Measurements from ENCODE around the gene ESYT1. TPM values are rescaled to one million over a fixed set of nuclear protein-coding genes. Genes with fewer than 3 reads are reported as not detected.

The ESYT1 gene
- total RNA-seq, 1 experiment from 2014 or later, result 111 TPM

DNA sequence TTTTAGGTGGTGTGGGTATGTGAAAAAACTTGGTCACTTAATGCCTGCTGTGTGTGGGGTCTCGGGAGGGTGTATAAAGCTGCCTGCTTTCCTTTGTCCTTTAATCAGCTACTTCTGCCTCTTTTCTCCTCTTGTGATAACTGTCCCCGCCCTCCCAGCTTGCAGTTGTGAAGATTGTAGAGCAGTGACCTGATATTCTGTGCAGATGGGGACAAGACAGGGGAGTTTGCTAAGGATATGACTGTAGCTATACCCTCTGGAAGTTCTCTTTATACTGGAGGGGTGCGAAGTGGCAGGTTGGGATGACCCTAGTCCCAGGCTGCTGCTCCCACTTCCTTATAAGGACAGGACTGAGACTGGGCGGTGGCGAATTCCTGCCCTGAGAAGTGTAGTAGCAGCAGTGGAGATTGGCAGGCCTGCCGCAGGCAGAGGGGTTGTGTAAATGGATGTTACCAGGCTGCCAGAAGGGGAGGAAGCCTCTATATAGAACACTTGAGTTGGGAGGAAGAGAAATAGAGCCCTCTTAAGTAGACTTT, 30.9 kb downstream of the ESYT1 start:
- peaks cover 3% of the 10 kb centered on the region; the same call in 1 of the 2 replicates for H3K79me2 ChIP-seq (ENCODE audit: insufficient read depth, low read length)
- H3K14ac ChIP-seq (ENCODE audit: insufficient read depth, low read length), result peak overlapping the region; percentile 92; the same call in 1 of the 2 replicates
- H4K8ac ChIP-seq (replicated peaks; ENCODE audit: insufficient read length, low read depth, low read length), result no peak overlapping the region
- no peak overlapping the region for H2BK120ac ChIP-seq (ENCODE audit: low read depth, low read length, poor library complexity, severe bottlenecking)
- H3K23me2 ChIP-seq (ENCODE audit: insufficient read length, low read depth, low read length, poor library complexity, severe bottlenecking), result peaks cover 15% of the 10 kb centered on the region
- DNase-seq, result peak; percentile 86
- no peak overlapping the region for H2BK5ac ChIP-seq (ENCODE audit: insufficient read length, low read length)
- H3K79me1 ChIP-seq (ENCODE audit: insufficient read depth, low read depth, low read length, poor library complexity, severe bottlenecking), result peaks cover 2% of the 10 kb centered on the region
- no peak overlapping the region; the same call in 1 of the 2 replicates for H3K4ac ChIP-seq (ENCODE audit: low read depth, low read length)
- H3K4me1 ChIP-seq (ENCODE audit: insufficient read depth, low read length), result peaks cover 5% of the 10 kb centered on the region; the same call in 1 of the 2 replicates
- H3K4me3 Mint-ChIP-seq, result peak overlapping the region; percentile 93 to 96
- TF ChIP-seq, protein P1, sequence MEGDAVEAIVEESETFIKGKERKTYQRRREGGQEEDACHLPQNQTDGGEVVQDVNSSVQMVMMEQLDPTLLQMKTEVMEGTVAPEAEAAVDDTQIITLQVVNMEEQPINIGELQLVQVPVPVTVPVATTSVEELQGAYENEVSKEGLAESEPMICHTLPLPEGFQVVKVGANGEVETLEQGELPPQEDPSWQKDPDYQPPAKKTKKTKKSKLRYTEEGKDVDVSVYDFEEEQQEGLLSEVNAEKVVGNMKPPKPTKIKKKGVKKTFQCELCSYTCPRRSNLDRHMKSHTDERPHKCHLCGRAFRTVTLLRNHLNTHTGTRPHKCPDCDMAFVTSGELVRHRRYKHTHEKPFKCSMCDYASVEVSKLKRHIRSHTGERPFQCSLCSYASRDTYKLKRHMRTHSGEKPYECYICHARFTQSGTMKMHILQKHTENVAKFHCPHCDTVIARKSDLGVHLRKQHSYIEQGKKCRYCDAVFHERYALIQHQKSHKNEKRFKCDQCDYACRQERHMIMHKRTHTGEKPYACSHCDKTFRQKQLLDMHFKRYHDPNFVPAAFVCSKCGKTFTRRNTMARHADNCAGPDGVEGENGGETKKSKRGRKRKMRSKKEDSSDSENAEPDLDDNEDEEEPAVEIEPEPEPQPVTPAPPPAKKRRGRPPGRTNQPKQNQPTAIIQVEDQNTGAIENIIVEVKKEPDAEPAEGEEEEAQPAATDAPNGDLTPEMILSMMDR (conservative IDR thresholded peaks at IDR 0.05), result no peak
- peaks cover 10% of the 10 kb centered on the region; the same call in 1 of the 2 replicates for H3K27me3 Mint-ChIP-seq (ENCODE audit: low read depth)
- H3T11ph ChIP-seq (ENCODE audit: low read length), result no peak overlapping the region
- peak overlapping the region; percentile 3 for H3K27ac ChIP-seq (ENCODE audit: insufficient read length, low read depth, low read length)
- H3K27ac Mint-ChIP-seq, result peak overlapping the region; percentile 96 to 98 (median 97)
- H3K18ac ChIP-seq (ENCODE audit: insufficient read length, low read depth, low read length), result peak overlapping the region; percentile 81
- no peak overlapping the region for H2AFZ ChIP-seq (ENCODE audit: low read length)
- peaks cover 0 to 4% of the 10 kb centered on the region in 2 experiments; a peak in 3 of 5 replicates for H3K9me3 Mint-ChIP-seq
- H2BK20ac ChIP-seq (ENCODE audit: low read depth, low read length, poor library complexity, severe bottlenecking), result no peak overlapping the region
- H3K36me3 Mint-ChIP-seq (ENCODE audit: insufficient read depth in 1 of 3, low read depth in 3 of 3), result peaks cover 64 to 76% (median 70%) of the 10 kb centered on the region in 3 experiments
- peak overlapping the region; percentile 98 for H3K9ac ChIP-seq (ENCODE audit: extremely low read depth, insufficient read length, low read length)
- no peaks in the 10 kb centered on the region for H4K20me1 ChIP-seq (ENCODE audit: control insufficient read depth, insufficient read depth, insufficient read length)
- H3K27me3 ChIP-seq (ENCODE audit: insufficient read depth, low read length), result no peaks in the 10 kb centered on the region
- no peak overlapping the region for H3K23ac ChIP-seq (ENCODE audit: insufficient read length, low read depth, low read length)
- no CpG with 5 or more reads among the region's 6 CpGs for WGBS (ENCODE audit: extremely low coverage, insufficient read length, low lambda C conversion rate)
- peak overlapping the region; percentile 80 for H3K4me2 ChIP-seq (ENCODE audit: insufficient read depth, insufficient read length, low read length)
- H3K4me1 Mint-ChIP-seq, result peaks cover 53 to 71% of the 10 kb centered on the region in 2 experiments
- H2BK12ac ChIP-seq (ENCODE audit: insufficient read length, low read depth, low read length), result no peak overlapping the region
- no peak overlapping the region for H4K5ac ChIP-seq (ENCODE audit: insufficient read length, low read depth, low read length)
- no peak overlapping the region for H3K56ac ChIP-seq (ENCODE audit: insufficient read length, low read depth, low read length)
- no peak overlapping the region for H4K91ac ChIP-seq (ENCODE audit: insufficient read length, low read depth, low read length)
- no peaks in the 10 kb centered on the region for H3K9me3 ChIP-seq (ENCODE audit: control insufficient read depth, low read depth, low read length)
- no peak overlapping the region for H2AK5ac ChIP-seq (ENCODE audit: insufficient read length, low read length)
- no peak overlapping the region for H2BK15ac ChIP-seq (ENCODE audit: low read depth, low read length)
